Amygdala (tissue), 56 donors: ENCODE data around the gene WDR48.

Experiments used
- DNase-seq, 56 donors: peaks; one replicate each; lab custom pipeline; 2025; lab: John Stamatoyannopoulos, UW

WDR48 gene

DNA sequence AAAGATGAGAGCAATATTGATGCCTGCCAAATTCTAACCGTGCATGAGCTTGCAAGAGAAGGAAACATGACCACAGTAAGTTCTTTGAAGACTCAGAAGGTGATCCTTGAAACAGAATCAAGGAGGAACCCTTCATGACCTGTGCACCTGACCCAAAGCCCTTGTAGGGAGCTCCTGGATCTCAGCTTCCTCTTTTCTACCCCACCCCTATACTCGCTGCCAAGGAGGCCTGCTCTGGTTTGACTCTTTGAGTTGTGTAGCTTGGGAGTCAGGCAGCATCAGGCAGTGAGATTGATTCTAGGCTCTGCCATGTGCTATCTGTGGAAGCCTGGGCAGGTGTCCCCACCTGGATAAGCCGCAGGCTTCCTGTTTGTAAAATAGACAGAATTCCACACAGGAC is 66.3 kb downstream of the WDR48 start:
- no peak for DNase-seq

DNA sequence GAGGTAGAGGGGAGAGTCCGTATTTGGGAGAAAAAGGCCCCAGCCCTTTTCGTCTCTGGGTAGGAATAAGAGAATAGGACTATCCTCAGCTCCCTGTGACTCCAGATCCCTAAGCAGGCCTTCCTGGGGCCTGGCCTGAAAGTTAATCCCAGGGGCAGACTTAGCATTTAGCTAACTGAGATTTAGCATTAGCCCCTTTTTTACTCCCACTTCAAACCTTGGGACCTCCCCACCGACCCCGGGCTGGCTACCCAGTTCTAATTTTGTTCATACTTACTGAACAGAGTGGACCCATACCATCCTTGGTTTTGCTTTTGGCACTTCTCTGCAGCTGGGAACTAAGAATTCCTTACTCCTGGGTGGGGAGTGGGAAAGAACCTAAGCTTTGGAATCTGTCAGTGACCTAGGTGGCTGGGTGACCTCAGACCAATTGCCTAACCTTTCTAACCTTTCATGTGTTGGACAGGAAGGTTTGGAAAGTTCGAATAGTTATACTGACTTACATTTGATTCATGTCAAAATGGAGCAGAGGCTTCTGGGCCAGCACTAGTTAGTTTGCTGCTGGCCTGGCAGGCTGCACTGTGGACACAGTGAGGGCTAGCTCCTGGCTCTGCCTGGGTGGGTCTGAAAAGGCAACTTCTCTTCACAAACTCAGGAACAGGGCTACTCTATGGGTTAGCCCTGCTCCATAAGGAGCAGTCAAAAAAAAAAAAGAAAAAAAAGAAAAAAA is 67.3 kb downstream of the WDR48 start:
- DNase-seq = no peak

DNA sequence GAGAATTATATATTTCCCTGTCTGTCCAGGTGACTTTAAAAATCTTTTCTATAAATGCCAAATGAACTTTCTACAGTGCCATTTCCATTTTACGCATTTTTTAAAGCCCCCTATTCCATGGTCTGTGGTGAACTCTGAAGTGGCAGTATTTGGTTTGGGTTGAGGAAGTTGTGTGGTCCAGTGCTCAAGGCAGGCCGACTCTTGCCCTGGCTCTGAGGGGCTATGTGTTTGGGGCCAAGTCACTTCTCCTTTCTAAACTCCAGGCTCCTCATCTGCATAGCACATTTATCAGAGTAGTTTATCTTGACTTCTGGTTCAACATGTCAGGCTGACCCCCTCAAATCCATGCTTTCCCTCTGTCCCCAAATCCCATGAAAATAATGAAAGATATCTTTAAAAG is 69.8 kb downstream of the WDR48 start:
- no peak for DNase-seq

DNA sequence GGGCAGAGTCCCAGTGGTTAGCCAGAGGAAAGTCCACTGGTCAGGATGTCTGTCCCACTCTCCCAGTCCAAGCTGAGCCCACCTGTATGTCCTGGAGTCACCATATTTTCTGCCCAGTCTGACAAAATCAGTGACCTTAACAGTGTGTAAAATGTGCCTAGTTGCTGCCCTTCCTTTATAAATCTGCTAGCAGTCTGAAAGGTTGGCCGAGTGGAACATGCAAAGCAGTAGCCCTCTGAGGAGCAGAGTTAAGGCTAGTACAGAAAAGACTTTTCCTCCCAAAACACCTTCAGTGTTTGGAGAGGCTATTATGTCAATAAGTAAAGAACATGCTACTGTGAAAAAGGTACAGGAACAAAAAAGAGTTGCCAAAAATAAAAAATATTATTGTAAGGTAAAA is 71.0 kb downstream of the WDR48 start:
- no peak for DNase-seq

DNA sequence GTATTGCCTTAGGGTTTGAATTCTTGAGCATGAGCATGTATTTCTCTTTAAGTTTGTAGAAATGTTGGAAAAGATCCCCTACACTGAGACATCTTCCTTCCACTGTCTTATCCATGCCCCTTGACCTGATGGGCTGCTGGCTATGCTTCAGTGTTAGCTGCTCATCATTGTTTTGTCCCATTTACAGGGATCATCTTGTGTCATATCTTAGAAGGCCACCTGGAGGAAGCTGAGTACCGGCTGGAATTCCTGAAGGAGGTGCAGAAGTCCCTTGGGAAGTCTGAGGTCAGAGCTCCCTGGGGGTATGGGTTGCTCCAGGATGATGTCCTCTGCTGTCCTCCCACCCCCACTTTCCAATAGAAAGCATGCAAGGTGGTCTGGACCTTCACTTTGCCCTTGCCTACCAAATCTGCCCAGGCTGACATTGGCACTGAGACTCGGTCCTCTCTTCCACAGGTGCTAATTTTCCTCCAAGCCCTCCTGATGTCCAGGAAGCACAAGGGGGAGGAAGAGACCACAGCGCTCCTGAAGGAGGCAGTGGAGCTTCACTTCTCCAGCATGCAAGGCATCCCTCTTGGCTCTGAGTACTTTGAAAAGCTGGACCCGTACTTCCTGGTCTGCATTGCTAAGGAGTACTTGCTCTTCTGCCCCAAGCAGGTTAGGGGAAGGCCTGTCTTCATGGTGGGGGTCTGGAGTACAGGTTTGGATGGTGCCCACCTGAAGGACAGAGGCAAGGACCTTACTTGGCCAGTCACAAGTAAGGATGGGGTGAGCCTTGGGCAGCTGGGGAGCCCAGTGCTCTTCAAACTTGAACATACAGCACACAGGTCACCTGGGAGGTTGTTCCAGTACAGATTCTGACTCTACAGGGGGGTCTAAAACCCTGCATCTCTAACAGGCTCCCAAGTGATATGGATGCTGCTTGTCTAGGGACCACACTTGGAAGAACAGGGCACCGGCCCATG is 73.3 kb downstream of the WDR48 start:
- DNase-seq = no peak

DNA sequence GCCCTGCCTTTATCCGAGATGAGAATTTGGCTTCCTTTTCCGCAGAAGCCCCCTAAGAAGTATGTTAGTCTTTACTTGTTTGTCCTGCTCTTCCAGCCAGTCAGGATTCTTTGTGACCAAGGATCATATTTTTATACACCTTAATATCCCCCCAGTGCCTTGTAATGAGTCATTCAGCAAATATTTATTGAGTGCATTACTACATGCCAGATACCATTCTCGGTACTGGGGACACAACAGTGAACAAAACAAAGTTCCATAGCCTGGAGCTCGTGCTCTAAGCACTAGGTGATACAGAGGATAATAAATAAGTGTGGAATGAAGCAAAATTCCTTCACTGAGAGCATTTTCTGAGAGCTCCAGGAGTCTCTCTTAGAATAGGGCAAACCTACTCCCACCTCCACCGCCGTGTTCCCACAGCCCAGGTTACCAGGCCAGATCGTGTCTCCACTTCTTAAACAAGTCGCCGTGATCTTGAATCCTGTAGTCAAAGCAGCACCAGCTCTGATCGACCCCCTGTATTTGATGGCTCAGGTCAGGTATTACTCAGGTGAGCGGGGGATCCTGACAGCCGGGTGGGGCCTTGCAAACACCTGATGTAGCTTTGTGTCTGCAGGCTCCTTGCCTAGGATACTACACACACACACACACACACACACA is 74.2 kb downstream of the WDR48 start:
- DNase-seq = no peak

DNA sequence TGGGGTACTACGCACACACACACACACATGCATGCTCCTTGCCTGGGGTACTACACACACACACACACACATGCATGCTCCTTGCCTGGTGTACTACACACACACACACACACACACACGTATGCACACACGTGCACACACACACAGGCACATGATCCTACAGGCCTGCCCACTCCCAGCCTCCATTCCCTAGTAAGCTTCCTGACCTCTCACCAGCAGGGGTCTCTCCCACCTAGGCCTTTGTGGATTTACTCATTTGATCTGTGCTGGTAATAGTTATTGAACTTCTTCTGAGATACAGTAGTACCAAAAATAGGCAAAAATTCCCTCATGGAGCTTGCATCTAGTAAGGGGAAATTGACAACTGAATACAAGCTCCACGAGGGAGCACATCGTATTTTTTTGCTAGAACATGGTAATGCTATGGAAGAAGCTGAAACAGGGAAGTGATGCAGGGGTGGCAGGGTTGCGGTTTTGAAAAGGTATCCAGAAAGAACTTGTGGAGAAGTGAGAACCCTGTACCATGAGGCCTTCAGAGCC is 74.8 kb downstream of the WDR48 start:
- peak in 14 of 56 donors; percentile 11 to 70 (median 24) for DNase-seq

DNA sequence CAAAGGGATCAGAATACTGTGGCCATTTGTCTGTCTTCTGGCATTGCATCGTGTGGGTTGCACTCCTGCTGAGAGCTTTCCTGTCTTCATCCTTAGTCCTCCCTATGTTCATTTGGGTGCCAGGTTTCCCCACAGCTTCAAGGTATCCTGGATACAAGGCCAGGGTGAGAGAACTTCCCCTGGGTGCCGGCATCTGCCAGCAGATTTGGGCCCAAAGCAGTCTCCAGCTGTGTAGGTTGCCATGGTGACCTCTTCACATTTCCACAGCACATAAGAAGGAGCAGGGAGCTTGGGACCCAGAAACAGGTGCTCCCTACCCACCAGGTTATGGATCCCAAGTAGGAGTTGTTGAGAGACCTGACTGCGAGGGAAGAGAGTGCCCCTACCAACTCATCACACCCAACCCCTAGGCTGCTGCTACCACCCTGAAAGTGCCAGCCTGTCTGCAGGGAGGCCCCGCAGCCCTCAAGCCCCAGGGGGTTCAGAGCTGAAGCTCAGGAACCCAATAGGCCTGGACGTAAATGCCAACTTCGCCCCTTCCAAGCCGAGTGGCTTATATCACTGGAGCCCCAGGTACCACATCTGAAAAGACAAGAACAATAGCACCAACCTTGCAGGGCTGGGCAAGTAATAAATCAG is 75.6 kb downstream of the WDR48 start:
- DNase-seq = no peak

DNA sequence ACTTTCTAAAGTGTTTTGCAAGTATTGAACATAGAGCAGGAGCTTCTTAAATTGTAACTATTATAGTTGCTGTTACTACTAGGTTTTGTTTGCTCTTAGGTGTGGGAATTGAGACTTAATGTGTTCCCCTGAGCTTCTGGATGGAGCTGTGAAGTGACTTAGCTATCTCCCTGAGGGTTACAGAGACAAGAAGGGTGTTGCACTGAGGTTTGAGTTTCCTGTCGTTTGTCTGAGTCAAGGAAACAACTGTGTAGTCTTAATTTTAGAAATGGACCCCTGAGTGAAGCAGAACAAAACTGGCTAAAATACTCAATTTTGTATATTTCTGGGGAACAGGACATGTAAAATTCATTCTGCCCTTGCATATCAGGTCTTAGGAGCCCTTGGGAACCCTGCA is 76.1 kb downstream of the WDR48 start:
- DNase-seq = no peak

DNA sequence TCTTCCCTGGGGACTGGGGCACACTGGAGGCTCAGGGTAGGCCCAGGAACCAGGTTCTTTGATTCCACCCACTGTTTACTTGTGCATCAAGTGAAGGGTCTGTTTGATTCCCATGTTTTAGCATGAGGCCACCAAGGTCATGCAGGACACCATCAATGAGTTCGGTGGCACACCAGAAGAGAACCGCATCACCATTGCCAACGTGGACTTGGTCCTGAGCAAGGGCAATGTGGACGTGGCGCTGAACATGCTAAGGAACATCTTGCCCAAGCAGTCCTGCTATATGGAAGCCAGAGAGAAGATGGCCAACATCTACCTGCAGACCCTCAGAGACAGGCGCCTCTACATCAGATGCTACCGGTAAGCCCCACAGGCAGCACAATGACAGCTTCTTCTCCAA is 77.1 kb downstream of the WDR48 start:
- no peak for DNase-seq

DNA sequence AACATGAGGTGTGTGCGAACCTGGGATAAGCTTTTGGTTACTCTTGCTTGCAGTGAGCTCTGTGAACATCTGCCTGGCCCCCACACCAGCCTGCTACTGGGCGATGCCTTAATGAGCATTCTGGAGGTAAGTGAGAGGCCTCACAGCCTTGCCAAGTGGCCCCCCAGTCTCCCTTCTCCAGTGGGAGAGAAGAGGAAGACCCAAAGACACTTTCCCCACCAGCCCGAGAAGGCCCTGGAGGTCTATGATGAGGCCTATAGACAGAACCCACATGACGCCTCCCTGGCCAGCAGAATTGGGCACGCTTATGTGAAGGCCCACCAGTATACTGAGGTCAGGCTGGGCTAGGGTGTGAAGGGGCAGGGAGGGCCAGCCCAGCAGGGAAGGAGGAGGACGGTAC is 78.2 kb downstream of the WDR48 start:
- DNase-seq = no peak

DNA sequence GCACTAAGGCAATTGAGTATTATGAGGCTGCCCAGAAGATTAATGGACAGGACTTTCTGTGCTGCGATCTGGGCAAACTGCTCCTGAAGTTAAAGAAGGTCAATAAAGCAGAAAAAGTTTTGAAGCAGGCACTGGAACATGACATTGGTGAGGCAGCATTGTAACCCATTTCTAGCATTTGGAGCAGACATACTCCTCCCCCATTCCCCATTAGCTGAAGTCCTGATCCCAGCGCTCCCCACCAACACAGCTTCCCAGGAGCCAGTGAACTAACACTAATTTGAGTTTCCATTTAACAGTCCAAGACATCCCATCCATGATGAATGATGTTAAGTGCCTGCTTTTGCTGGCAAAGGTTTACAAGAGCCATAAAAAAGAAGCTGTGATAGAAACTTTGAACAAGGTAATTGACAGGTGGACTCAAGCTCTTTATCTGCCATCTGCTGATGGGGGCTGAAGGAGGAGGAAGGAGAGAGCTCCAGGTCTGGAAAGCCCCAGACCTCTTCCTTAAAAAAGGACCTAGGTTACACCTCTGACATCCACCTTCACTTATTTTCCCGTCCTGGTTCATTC is 79.0 kb downstream of the WDR48 start:
- no peak for DNase-seq

DNA sequence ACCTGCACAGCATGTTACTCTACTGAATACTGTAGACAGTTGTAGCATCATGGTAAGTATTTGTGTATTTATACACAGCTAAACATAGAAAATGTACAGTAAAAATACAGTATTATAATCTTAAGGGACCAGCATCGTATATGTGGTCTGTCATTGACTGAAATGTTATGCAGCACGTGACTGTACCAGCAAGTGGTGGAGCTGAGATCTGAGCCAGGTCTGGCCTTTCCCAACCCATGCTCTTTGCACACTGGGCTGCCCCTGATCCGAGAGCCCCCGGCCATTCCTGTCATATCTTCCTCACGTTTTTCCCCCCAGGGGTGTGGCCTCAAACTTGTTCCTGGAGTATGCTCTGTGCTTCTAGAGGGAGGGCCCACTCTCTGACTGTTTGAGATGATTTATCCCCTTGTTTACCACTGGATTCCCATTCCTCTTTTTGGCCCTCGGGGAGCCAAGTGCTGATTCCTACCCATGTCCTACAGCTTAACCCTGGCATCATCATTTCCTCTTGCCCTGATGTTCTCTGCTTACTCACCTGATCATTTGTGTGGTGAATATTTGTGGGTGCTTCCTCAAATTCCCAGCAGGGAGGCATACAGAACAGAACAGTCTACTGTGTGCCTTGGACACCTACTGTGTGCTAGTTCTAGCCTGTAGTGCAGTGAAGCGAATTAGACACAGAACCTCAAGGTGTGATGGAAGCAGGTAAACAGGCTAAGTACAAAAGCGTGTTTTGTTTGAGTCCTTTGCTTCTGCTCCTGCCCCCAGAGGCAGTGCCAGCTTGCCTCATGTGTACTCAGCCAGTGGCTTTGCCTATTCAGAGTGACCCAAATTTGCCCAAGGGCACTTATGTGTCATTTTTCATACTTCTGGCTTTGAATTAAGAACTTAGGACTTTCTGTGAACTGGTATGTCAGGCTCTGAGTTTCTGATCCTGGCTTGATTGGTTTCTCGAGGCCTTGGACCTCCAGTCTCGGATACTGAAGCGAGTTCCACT is 80.6 kb downstream of the WDR48 start:
- no peak for DNase-seq

DNA sequence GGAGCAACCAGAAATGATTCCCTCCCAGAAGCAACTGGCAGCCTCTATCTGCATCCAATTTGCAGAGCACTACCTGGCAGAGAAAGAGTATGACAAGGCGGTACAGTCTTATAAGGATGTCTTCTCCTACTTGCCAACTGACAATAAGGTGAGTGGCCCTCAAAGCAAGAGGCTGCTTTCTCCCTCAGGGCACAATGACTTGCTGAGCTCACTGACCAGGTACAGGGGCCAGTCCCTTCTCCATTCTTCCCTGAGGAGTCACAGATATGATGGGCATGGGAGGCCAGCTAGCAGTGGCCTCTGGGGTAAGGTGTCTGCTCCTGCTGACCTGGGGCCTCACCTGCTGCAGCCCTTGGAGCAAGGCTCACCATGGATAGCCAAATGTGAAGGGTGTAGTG is 81.3 kb downstream of the WDR48 start:
- no peak for DNase-seq

DNA sequence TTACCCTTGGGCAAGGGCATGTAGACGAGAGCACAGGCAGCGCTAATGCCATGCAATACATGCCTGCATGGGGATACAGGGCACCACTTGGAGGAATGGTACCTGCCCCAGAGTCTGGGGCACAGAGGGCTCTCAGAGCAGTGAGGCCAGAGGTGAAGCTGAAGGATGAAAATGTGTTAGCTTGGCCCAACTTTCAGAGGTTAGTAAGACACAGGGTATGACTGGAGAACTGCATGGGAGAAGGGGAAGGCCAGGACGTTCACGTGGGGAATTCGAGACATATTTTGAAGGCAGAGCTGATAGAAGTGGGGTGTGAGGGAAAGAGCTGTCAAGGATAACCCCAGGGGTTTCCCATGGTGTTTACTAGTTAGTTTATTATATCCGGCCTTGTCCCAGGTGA is 82.0 kb downstream of the WDR48 start:
- DNase-seq = no peak

DNA sequence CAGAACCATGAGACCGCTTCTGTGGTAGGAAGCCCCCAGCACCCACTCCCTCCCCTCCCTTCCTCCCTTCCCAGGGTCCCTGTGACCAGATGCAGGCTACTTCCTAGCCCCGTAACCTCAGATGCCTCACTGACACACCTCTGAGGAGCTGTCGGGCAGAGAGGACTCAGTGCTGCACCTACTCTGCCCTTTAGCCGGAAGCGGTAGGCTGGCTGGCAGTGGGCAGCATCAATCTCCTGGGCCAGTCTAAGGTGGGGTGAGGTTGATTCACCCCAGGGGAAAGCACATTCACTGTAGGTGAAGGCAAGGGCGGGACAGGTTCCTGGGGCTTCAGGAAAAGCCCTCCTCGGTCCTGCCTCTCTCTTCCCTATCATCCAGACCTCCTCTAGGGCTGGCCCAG is 82.5 kb downstream of the WDR48 start:
- DNase-seq = no peak

DNA sequence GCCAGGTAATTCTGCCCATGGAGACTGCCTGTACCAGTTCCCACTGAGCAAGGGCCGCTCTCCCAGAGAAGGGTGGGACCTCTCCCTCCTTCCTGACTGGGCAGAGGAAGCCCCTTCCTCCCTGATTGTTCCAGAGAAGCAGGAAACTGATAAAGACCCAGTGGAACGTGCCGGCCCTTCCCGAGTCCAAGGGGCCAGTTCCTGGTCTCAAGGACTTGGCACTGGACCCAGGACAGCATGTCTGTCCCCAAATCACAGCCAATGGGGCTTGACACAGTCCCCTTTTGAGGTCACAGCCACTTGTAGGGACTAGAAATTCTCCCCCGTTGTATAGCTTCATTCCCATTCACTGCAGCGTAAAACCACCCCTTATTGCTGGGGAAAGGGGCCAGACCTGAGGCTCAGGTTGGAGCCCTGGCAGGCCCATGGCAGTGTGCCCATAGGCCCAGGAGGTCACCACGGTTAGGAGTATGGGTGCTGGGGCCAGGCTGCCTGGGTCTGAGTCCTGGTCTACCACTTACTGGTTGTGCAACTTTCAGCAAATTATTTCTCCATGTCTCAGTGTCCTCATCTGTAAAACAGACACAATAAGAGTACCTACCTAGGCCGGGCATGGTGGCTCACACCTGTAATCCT is 83.5 kb downstream of the WDR48 start:
- no peak for DNase-seq
